ENCODE data around the gene SKIC3. TPM values are rescaled to one million over a fixed set of nuclear protein-coding genes. Genes with fewer than 3 reads are reported as not detected.

Gene SKIC3
- total RNA-seq, 4 donors from 2014 or later, result 73.0 to 142 (median 84.2) TPM

DNA sequence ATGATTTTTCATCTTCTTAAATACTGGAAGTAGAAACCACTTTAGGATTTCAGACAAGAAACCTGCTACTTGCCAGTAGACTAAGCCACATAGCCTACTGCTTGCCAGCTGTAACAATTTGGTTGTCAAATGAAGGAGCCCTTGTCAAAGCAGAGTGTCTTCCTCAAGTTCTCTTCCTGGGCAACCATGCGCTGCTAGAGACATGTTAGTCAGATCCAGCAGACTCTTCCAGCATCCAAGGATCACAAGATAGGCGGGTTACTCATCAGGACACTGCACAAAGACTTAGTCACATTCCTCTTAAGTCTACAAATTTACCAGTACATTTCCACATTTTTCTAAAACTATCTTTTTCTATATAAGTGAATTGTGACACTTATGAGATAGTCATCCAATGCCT lies 24.4 kb downstream of the SKIC3 start:
- H3K4me3 ChIP-seq (ENCODE audit: low read depth, poor library complexity, severe bottlenecking), result no peak overlapping the region
- DNase-seq (ENCODE audit: low spot score in 2 of 2), result no peak
- intact Hi-C loops (cut with DNase I; ENCODE audit: low total_unique reads), result no loop called here

GRCh38 chr5:95528565-95528964 lies 26.2 kb downstream of the SKIC3 start:
- no peak overlapping the region for H3K4me3 ChIP-seq (ENCODE audit: low read depth, poor library complexity, severe bottlenecking)
- TF ChIP-seq POLR2A (IDR thresholded peaks at IDR 0.05) (no peak), CTCF (IDR thresholded peaks at IDR 0.05) (no peak)
- DNase-seq (ENCODE audit: low spot score in 2 of 2), result no peak
- intact Hi-C loops (cut with DNase I; ENCODE audit: low total_unique reads), result no loop called here

More for the DNA sequence above, 24.4 kb downstream of the SKIC3 start:
- no peak for TF ChIP-seq CTCF (IDR thresholded peaks at IDR 0.05)
- no peak for TF ChIP-seq POLR2A (IDR thresholded peaks at IDR 0.05)
- 97 to 98% methylated on average over 2 of the region's 2 CpGs for WGBS, 2 donors

- WGBS, 2 donors, result 96 to 99% methylated on average over 2 of the region's 2 CpGs
- TF ChIP-seq CTCF (IDR thresholded peaks at IDR 0.05) (no peak), POLR2A (IDR thresholded peaks at IDR 0.05) (no peak)
- no peak for DNase-seq (ENCODE audit: low spot score in 2 of 2)
- H3K4me3 ChIP-seq (ENCODE audit: low read depth, poor library complexity, severe bottlenecking), result no peak overlapping the region
- intact Hi-C loops (cut with DNase I; ENCODE audit: low total_unique reads), result no loop called here
These were observed 27.9 kb downstream of the SKIC3 start for GRCh38 chr5:95526871-95527270.

- no peak overlapping the region for H3K4me3 ChIP-seq (ENCODE audit: low read depth, poor library complexity, severe bottlenecking)
- 83 to 84% methylated on average over 2 of the region's 2 CpGs for WGBS, 2 donors
- intact Hi-C loops (cut with DNase I; ENCODE audit: low total_unique reads), result no loop called here
- DNase-seq (ENCODE audit: low spot score in 2 of 2), result no peak
- TF ChIP-seq CTCF (IDR thresholded peaks at IDR 0.05), result no peak
- TF ChIP-seq POLR2A (IDR thresholded peaks at IDR 0.05), result no peak
These were observed 30.4 kb downstream of the SKIC3 start for GRCh38 chr5:95524423-95524822.

DNA sequence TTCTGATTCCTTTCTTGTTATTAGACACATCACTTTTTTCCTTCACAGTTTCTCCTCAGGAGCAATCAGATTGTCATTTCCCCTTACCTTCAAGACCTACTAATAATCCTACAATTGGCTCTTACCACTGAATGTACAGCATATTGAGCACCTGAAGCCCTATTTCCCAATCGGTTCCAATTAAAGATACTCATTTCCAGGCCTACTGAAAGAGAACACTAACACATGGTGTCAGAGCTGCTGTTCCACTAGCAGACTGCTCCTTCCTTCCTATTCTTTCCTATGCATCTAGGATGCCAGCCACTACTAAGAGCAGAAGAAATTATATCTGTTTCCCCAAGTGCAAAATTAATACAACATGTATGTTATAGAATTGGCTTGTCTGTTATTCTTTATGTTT lies 34.6 kb downstream of the SKIC3 start:
- 82 to 85% methylated on average over 1 of the region's 1 CpG for WGBS, 2 donors
- H3K4me3 ChIP-seq (ENCODE audit: low read depth, poor library complexity, severe bottlenecking), result no peak overlapping the region
- TF ChIP-seq POLR2A (IDR thresholded peaks at IDR 0.05) (no peak), CTCF (IDR thresholded peaks at IDR 0.05) (no peak)
- intact Hi-C loops (cut with DNase I; ENCODE audit: low total_unique reads), result no loop called here
- no peak for DNase-seq (ENCODE audit: low spot score in 2 of 2)

- TF ChIP-seq CTCF (IDR thresholded peaks at IDR 0.05), result no peak
- TF ChIP-seq POLR2A (IDR thresholded peaks at IDR 0.05), result no peak
- intact Hi-C loops (cut with DNase I; ENCODE audit: low total_unique reads), result no loop called here
- H3K4me3 ChIP-seq (ENCODE audit: low read depth, poor library complexity, severe bottlenecking), result no peak overlapping the region
- 95% methylated on average over 1 of the region's 1 CpG for WGBS, 2 donors
- no peak for DNase-seq (ENCODE audit: low spot score in 2 of 2)
These were observed 35.1 kb downstream of the SKIC3 start for GRCh38 chr5:95519681-95520080.
